ENCODE results near the gene PDE4D. TPM values are rescaled to one million over a fixed set of nuclear protein-coding genes. Genes with fewer than 3 reads are reported as not detected.

Gene PDE4D
- total and polyA plus RNA-seq, 3 donors from 2014 or later = 7.8 to 13.9 (median 8.7) TPM

- no peaks in the 10 kb centered on the region for H3K4me1 ChIP-seq
- intact Hi-C loops (cut with DNase I; ENCODE audit: low total_unique reads) = no loop called here
Observed at GRCh38 chr5:59117320-59117719, 776.2 kb downstream of the PDE4D start.

GRCh38 chr5:59116231-59116865 is 777.2 kb downstream of the PDE4D start:
- intact Hi-C loops (cut with DNase I; ENCODE audit: low total_unique reads) = no loop called here
- 79 to 86% methylated on average over 11 of the region's 11 CpGs for WGBS, 2 donors
- Histone ChIP-seq H3K9me3 (no peaks in the 10 kb centered on the region), H3K27me3 (no peaks in the 10 kb centered on the region), H3K4me3 (no peak overlapping the region), H3K27ac (no peak overlapping the region), H3K36me3 (ENCODE audit: low read depth, missing control alignments) (no peaks in the 10 kb centered on the region), H3K4me1 (no peaks in the 10 kb centered on the region)
- no peak for TF ChIP-seq POLR2A (IDR thresholded peaks at IDR 0.05)
- no peak for TF ChIP-seq CTCF (IDR thresholded peaks at IDR 0.05)
- DNase-seq = no peak

More at GRCh38 chr5:59117320-59117719, 776.2 kb downstream of the PDE4D start:
- no peak for DNase-seq
- no peak overlapping the region for H3K4me3 ChIP-seq
- no peak for TF ChIP-seq POLR2A (IDR thresholded peaks at IDR 0.05)
- TF ChIP-seq CTCF (IDR thresholded peaks at IDR 0.05) = no peak
- H3K27me3 ChIP-seq = no peaks in the 10 kb centered on the region
- H3K36me3 ChIP-seq (ENCODE audit: low read depth, missing control alignments) = no peaks in the 10 kb centered on the region
- no peaks in the 10 kb centered on the region for H3K9me3 ChIP-seq
- WGBS, 2 donors = 82 to 85% methylated on average over 3 of the region's 3 CpGs
- H3K27ac ChIP-seq = no peak overlapping the region

GRCh38 chr5:59115345-59115744 is 778.2 kb downstream of the PDE4D start:
- Histone ChIP-seq H3K27ac (no peak overlapping the region), H3K36me3 (ENCODE audit: low read depth, missing control alignments) (no peaks in the 10 kb centered on the region), H3K4me3 (no peak overlapping the region), H3K9me3 (no peaks in the 10 kb centered on the region), H3K27me3 (no peaks in the 10 kb centered on the region), H3K4me1 (no peaks in the 10 kb centered on the region)
- no peak for DNase-seq
- TF ChIP-seq CTCF (IDR thresholded peaks at IDR 0.05) (no peak), POLR2A (IDR thresholded peaks at IDR 0.05) (no peak)
- intact Hi-C loops (cut with DNase I; ENCODE audit: low total_unique reads) = no loop called here

DNA sequence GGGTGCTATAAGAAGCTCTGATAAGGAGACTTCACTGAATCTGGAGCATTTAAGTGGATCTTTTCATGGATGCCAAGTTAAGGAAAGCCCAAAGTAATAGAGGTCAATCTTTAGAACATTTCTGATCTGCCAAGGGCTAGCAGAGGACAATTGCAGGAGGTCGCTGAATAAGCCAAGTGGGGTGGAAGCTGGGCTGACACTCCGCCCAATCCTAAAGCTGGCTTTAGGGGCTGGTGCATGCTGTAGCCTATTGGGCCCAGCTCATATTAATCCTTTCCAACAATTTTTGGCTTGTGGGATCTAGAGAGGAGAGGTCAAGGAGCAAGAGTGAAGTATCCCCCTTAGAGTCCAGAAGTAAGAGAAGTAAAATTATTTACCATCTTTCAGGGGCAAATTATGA is 784.1 kb downstream of the PDE4D start:
- TF ChIP-seq CTCF (IDR thresholded peaks at IDR 0.05) (no peak), POLR2A (IDR thresholded peaks at IDR 0.05) (no peak)
- WGBS, 2 donors = 49 to 95% methylated on average over 2 of the region's 2 CpGs
- DNase-seq = no peak
- Histone ChIP-seq H3K27ac (no peak overlapping the region), H3K9me3 (no peaks in the 10 kb centered on the region), H3K27me3 (no peaks in the 10 kb centered on the region), H3K36me3 (ENCODE audit: low read depth, missing control alignments) (no peaks in the 10 kb centered on the region), H3K4me1 (no peaks in the 10 kb centered on the region), H3K4me3 (no peak overlapping the region)
- intact Hi-C loops (cut with DNase I; ENCODE audit: low total_unique reads) = no loop called here

GRCh38 chr5:59107692-59108091 is 785.8 kb downstream of the PDE4D start:
- 88 to 90% methylated on average over 2 of the region's 2 CpGs for WGBS, 2 donors
- H3K27me3 ChIP-seq = no peaks in the 10 kb centered on the region
- H3K4me1 ChIP-seq = no peaks in the 10 kb centered on the region
- intact Hi-C loops (cut with DNase I; ENCODE audit: low total_unique reads) = no loop called here
- H3K27ac ChIP-seq = no peak overlapping the region
- no peaks in the 10 kb centered on the region for H3K9me3 ChIP-seq
- DNase-seq = no peak
- no peaks in the 10 kb centered on the region for H3K36me3 ChIP-seq (ENCODE audit: low read depth, missing control alignments)
- TF ChIP-seq CTCF (IDR thresholded peaks at IDR 0.05) = no peak
- no peak for TF ChIP-seq POLR2A (IDR thresholded peaks at IDR 0.05)
- no peak overlapping the region for H3K4me3 ChIP-seq
